CD4-positive, CD25-positive, alpha-beta regulatory T cell (primary cell): ENCODE measurements around the gene HERPUD2. TPM values are rescaled to one million over a fixed set of nuclear protein-coding genes. Genes with fewer than 3 reads are reported as not detected.
A peak's percentile ranks its signal among the peaks of the same experiment; 100 is the strongest.

Experiments
- ATAC-seq, 2 donors: fragments of 150-1000 bp; cut with Tn5 transposase; one replicate each; pipeline ENCODE4 v1.10.0; 2021; ENCODE audit warnings: low read depth in 2 of 2, moderate number of reproducible peaks in 2 of 2, moderate library complexity in 1 of 2
- DNase-seq, 3 donors: peaks; one replicate each; pipeline versions ENCODE4 v3.0.0 to v3.0.0-alpha.2; 2012 to 2022; ENCODE audit warnings: mixed read lengths in 1 of 3
- H3K27ac ChIP-seq: one replicate; pipeline ENCODE4 v1.7.0; 2013; ENCODE audit warnings: mild to moderate bottlenecking, low read length; ENCODE audit not compliant: insufficient read depth, poor library complexity, severe bottlenecking
- H3K27me3 ChIP-seq: one replicate; pipeline ENCODE4 v1.7.0; 2013; ENCODE audit warnings: low read length; ENCODE audit not compliant: control insufficient read depth, insufficient read depth
- H3K36me3 ChIP-seq: one replicate; pipeline ENCODE4 v1.7.0; 2013; ENCODE audit warnings: mild to moderate bottlenecking, low read length, moderate library complexity; ENCODE audit not compliant: control insufficient read depth, insufficient read depth
- H3K4me1 ChIP-seq: 2 replicates; pipeline ENCODE4 v1.7.0; 2013; ENCODE audit warnings: mild to moderate bottlenecking, low read length; ENCODE audit not compliant: insufficient read depth, control insufficient read depth, poor library complexity, severe bottlenecking
- H3K4me3 ChIP-seq: one replicate; pipeline ENCODE4 v1.7.0; 2013; ENCODE audit warnings: low read depth, mild to moderate bottlenecking, low read length, moderate library complexity
- H3K9me3 ChIP-seq, 2 experiments: 1 replicate in 1 of 2; 2 replicates in 1 of 2; pipeline ENCODE4 v1.7.0; 2013; ENCODE audit warnings: low read length in 2 of 2, mild to moderate bottlenecking in 1 of 2, moderate library complexity in 1 of 2; ENCODE audit not compliant: control insufficient read depth in 2 of 2
- H3K27ac Mint-ChIP-seq, 3 donors: one replicate each; pipeline ENCODE4 v1.8.0; 2020 to 2022; ENCODE audit warnings: mild to moderate bottlenecking in 3 of 3, mixed read lengths in 3 of 3, moderate library complexity in 2 of 3
- H3K27me3 Mint-ChIP-seq: one replicate; pipeline ENCODE4 v1.8.0; 2022; ENCODE audit warnings: mild to moderate bottlenecking, mixed read lengths
- H3K36me3 Mint-ChIP-seq: one replicate; pipeline ENCODE4 v1.8.0; 2020; ENCODE audit warnings: mixed read lengths
- H3K4me1 Mint-ChIP-seq, 4 donors: one replicate each; pipeline ENCODE4 v1.8.0; 2020 to 2022; ENCODE audit warnings: mixed read lengths in 4 of 4, mild to moderate bottlenecking in 1 of 4
- H3K4me3 Mint-ChIP-seq, 4 donors: one replicate each; pipeline ENCODE4 v1.8.0; 2020 to 2022; ENCODE audit warnings: mild to moderate bottlenecking in 4 of 4, mixed read lengths in 4 of 4, moderate library complexity in 3 of 4
- H3K9me3 Mint-ChIP-seq, 7 donors: one replicate each; pipeline ENCODE4 v1.8.0; 2020 to 2022; ENCODE audit warnings: mixed read lengths in 7 of 7, mild to moderate bottlenecking in 3 of 7, moderate library complexity in 2 of 7
- polyA plus RNA-seq, 4 donors: library from polyadenylated mRNA; unstranded; fragments of 300-500 nt; fragmentation: Illumina TruSeq; gene quantifications; one replicate each; pipeline ENCODE4 v1.2.3, GENCODE V29; 2021
- total RNA-seq: library from RNA; stranded (reverse); gene quantifications from one replicate; pipeline ENCODE4 v1.2.3, GENCODE V29; 2022

The HERPUD2 gene
- total and polyA plus RNA-seq, 5 donors from 2014 or later: 75.2 to 113 (median 81.3) TPM

DNA sequence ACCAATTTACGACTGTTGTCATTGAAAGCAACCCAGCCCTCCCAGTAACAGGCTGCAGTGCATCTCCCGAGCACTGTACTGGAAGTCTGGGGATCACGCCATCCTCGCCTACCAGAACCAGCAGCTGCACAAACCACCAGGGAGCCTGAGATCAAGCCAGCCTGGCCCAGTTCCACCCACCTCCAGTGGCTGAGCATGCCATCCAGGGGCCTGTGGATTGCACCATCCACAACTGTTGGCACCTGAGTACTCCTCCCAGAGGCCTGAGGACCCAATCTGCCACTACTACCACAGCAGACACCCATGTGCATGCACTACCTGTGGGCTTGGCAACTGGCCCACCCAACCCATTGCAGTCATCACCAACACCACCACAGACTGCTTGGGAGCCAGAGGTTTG is 44.2 kb downstream of the HERPUD2 start:
- ATAC-seq (no peak), DNase-seq (no peak)
- H3K9me3 Mint-ChIP-seq: peaks cover 0 to 17% (median 4%) of the 10 kb centered on the region in 7 donors
- H3K4me3 Mint-ChIP-seq: no peak overlapping the region
- peaks cover 69 to 85% (median 77%) of the 10 kb centered on the region in 4 donors for H3K4me1 Mint-ChIP-seq
- Histone ChIP-seq H3K4me1 (peaks cover 34% of the 10 kb centered on the region), H3K27me3 (no peaks in the 10 kb centered on the region), H3K27ac (no peak overlapping the region), H3K36me3 (peaks cover 27% of the 10 kb centered on the region), H3K9me3 (peaks cover 0 to 2% of the 10 kb centered on the region in 2 experiments), H3K4me3 (no peak overlapping the region)
- H3K27ac Mint-ChIP-seq: peak overlapping the region in 2 of 3 donors; percentile 10 to 36
- H3K27me3 Mint-ChIP-seq: no peaks in the 10 kb centered on the region
- H3K36me3 Mint-ChIP-seq: peaks cover 54% of the 10 kb centered on the region

DNA sequence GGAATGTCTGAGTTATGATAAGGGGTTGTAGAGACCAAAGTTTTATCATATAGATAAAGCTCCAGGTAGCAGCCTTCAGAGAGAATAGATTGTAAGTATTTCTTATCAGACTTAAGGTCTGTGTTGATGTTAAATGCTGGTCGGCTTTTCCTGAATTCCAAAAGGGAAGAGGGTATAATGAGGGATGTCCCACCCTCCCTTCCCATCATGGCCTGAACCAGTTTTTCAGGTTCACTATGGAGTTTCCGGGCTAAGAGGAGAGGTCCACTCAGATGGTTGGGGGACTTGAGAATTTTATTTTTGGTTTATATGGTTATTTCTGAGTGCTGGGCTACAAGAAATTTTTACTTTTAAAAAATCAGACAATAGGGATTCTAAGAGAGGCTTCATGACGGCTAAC is 45.2 kb downstream of the HERPUD2 start:
- peaks cover 23% of the 10 kb centered on the region for H3K36me3 ChIP-seq
- no peak overlapping the region for H3K4me3 ChIP-seq
- no peak for ATAC-seq
- no peak for DNase-seq
- Mint-ChIP-seq H3K4me3 (peak overlapping the region in 1 of 4 donors; percentile 10), H3K27ac (peak overlapping the region in 2 of 3 donors; percentile 49 to 57), H3K9me3 (peaks cover 0 to 17% (median 4%) of the 10 kb centered on the region in 7 donors), H3K4me1 (peaks cover 62 to 80% (median 70%) of the 10 kb centered on the region in 4 donors), H3K27me3 (no peaks in the 10 kb centered on the region), H3K36me3 (peaks cover 46% of the 10 kb centered on the region)
- H3K4me1 ChIP-seq: peaks cover 34% of the 10 kb centered on the region
- H3K27me3 ChIP-seq: no peaks in the 10 kb centered on the region
- no peak overlapping the region for H3K27ac ChIP-seq
- peaks cover 0 to 2% of the 10 kb centered on the region in 2 experiments for H3K9me3 ChIP-seq

- Mint-ChIP-seq H3K9me3 (peaks cover 0 to 11% (median 3%) of the 10 kb centered on the region in 7 donors), H3K4me3 (peak overlapping the region in 1 of 4 donors; percentile 33), H3K4me1 (peaks cover 56 to 79% (median 69%) of the 10 kb centered on the region in 4 donors), H3K27me3 (no peaks in the 10 kb centered on the region), H3K36me3 (peaks cover 40% of the 10 kb centered on the region), H3K27ac (peak overlapping the region; percentile 1 to 62 (median 50))
- H3K9me3 ChIP-seq: peaks cover 0 to 2% of the 10 kb centered on the region in 2 experiments
- DNase-seq (no peak), ATAC-seq (no peak)
- H3K27me3 ChIP-seq: no peaks in the 10 kb centered on the region
- H3K4me1 ChIP-seq: peaks cover 32% of the 10 kb centered on the region
- no peak overlapping the region for H3K27ac ChIP-seq
- H3K36me3 ChIP-seq: peaks cover 23% of the 10 kb centered on the region
- no peak overlapping the region for H3K4me3 ChIP-seq
Measured at GRCh38 chr7:35648367-35648766, 46.6 kb downstream of the HERPUD2 start.

- Histone ChIP-seq H3K4me1 (peaks cover 31% of the 10 kb centered on the region), H3K27me3 (no peaks in the 10 kb centered on the region), H3K4me3 (no peak overlapping the region), H3K27ac (no peak overlapping the region), H3K36me3 (peaks cover 20% of the 10 kb centered on the region), H3K9me3 (no peaks in the 10 kb centered on the region)
- DNase-seq: no peak
- Mint-ChIP-seq H3K4me1 (peaks cover 55 to 78% (median 68%) of the 10 kb centered on the region in 4 donors), H3K27ac (peak overlapping the region; percentile 48 to 89 (median 57)), H3K4me3 (peak overlapping the region in 3 of 4 donors; percentile 0 to 7 (median 1)), H3K36me3 (peaks cover 29% of the 10 kb centered on the region), H3K27me3 (no peaks in the 10 kb centered on the region), H3K9me3 (peaks cover 0 to 1% (median under 1%) of the 10 kb centered on the region in 7 donors)
- ATAC-seq: no peak
Measured at GRCh38 chr7:35647171-35647574, 47.8 kb downstream of the HERPUD2 start.

DNA sequence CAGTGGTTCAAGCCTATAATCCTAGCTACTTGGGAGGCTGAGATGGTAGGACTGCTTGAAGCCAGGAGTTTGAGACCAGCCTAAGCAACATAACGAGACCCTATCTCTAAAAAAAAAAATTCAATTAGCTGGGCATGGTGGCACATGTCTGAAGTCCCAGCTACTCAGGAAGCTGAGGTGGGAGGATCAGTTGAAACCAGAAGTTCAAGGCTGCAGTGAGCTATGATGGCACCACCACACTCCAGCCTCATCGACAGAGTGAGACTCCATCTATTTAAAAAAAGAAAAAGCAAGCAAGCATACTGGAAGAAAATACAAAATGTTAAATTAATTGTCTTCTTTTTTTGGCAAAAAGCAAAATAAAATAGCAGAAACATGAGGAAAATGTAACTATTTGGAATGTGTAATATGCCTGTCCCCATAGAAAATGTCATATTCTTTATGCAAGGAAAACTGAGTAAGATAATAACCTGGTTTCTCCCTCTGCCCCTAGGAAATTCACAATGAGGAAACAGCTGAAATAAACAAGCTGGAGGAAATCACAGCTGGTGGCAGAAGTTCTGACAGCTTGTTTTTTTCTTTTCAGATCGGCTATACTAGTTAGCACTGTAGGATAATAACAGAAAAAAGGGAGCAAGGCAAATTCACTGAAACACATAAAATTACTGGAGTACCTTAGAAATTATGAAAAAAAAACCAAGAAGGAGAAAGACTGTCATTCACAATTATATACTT is 48.5 kb downstream of the HERPUD2 start:
- peaks cover 25% of the 10 kb centered on the region for H3K36me3 Mint-ChIP-seq
- peak overlapping the region; percentile 38 to 89 (median 57) for H3K27ac Mint-ChIP-seq

DNA sequence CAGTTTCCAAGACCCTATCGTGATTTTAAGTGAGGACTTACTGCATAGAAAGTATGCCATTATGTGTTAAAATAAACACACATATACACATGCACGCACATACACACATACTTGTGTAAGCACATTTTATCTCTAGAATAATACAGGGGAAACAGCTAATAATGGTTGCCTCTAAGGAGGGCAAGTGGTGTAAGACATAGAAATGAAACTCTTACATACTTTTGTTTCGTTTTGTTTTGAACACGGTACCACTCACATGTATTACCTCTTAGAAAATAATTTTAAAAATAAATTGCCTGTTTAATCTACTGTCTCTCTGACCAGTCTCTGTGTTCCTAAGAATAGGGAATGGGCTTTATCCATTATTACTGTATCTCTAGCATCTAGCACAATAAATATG is 49.2 kb downstream of the HERPUD2 start:
- Mint-ChIP-seq H3K27me3 (no peaks in the 10 kb centered on the region), H3K27ac (peak overlapping the region in 1 of 3 donors; percentile 14), H3K4me1 (peaks cover 61 to 75% (median 68%) of the 10 kb centered on the region in 4 donors), H3K9me3 (no peaks in the 10 kb centered on the region), H3K36me3 (peaks cover 22% of the 10 kb centered on the region), H3K4me3 (no peak overlapping the region)
- peaks cover 15% of the 10 kb centered on the region for H3K36me3 ChIP-seq
- peaks cover 26% of the 10 kb centered on the region for H3K4me1 ChIP-seq
- H3K27ac ChIP-seq: no peak overlapping the region
- no peaks in the 10 kb centered on the region for H3K9me3 ChIP-seq
- no peak for DNase-seq
- no peaks in the 10 kb centered on the region for H3K27me3 ChIP-seq
- ATAC-seq: no peak
- H3K4me3 ChIP-seq: peak overlapping the region; percentile 40

More for the DNA sequence above, 48.5 kb downstream of the HERPUD2 start:
- Histone ChIP-seq H3K4me3 (peak overlapping the region; percentile 40), H3K9me3 (no peaks in the 10 kb centered on the region), H3K4me1 (peaks cover 26% of the 10 kb centered on the region), H3K27ac (no peak overlapping the region), H3K36me3 (peaks cover 20% of the 10 kb centered on the region), H3K27me3 (no peaks in the 10 kb centered on the region)
- ATAC-seq: no peak
- Mint-ChIP-seq H3K27me3 (no peaks in the 10 kb centered on the region), H3K4me1 (peaks cover 59 to 78% (median 68%) of the 10 kb centered on the region in 4 donors), H3K4me3 (peak overlapping the region in 2 of 4 donors; percentile 23 to 66), H3K9me3 (no peaks in the 10 kb centered on the region)
- DNase-seq: no peak

DNA sequence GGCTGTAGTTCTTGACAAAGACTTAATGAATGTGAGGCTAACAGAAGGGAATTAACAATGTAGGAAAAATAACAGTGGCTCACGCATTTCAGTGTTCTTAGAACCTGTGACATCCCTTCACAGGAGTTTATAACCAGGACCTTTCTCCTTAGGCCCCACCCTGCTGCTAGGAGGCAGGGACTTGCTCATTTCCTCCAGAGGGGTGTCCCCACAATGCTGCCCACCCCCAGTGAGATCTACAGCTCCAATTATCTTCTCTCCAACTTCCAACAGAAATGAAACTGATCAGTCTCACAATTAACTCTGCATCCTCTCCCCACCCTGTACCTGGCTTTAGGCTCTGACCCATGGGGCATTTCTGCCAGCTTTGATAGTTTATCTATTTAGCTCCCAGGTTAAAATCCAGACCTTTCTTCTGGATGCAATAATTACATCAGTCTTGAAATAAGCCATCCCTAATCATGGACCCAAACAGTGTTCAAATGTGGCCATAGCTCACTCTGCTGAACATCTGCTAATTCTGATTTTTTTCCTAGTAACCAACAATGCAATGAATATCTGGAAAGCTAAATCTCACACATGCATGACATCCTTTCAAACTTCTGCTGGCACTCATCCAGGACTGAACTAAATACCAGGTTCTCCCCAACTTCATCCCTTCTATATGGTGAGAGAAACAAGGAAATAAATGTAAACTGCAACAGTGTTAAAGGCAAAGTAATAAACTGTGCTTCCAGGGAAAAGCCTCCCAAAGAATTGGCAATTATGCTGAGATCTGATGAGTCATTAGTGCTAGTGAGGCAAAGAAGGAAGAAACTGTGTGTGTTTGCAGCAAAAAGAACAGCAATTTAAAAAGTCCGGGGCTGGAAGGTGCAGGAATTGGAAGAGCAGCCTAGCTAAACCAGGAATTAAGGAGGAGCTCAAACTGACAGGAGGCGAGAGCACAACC is 64.6 kb downstream of the HERPUD2 start:
- ATAC-seq: no peak
- Histone ChIP-seq H3K4me1 (no peaks in the 10 kb centered on the region), H3K27ac (no peak overlapping the region), H3K4me3 (no peak overlapping the region), H3K27me3 (no peaks in the 10 kb centered on the region), H3K36me3 (peaks cover 49% of the 10 kb centered on the region), H3K9me3 (no peaks in the 10 kb centered on the region)
- DNase-seq: no peak
- Mint-ChIP-seq H3K27ac (peak overlapping the region in 1 of 3 donors; percentile 92), H3K4me1 (peaks cover 0 to 9% (median 0%) of the 10 kb centered on the region in 4 donors), H3K27me3 (no peaks in the 10 kb centered on the region), H3K9me3 (no peaks in the 10 kb centered on the region), H3K36me3 (peaks cover 33% of the 10 kb centered on the region), H3K4me3 (no peak overlapping the region)
